C1 segment of cervical spinal cord (tissue), 14 donors: ENCODE data around the gene DDOST.

Experiments
- DNase-seq, 14 donors: peaks; one replicate each; lab custom pipeline; 2025; lab: John Stamatoyannopoulos, UW

The DDOST gene

DNA sequence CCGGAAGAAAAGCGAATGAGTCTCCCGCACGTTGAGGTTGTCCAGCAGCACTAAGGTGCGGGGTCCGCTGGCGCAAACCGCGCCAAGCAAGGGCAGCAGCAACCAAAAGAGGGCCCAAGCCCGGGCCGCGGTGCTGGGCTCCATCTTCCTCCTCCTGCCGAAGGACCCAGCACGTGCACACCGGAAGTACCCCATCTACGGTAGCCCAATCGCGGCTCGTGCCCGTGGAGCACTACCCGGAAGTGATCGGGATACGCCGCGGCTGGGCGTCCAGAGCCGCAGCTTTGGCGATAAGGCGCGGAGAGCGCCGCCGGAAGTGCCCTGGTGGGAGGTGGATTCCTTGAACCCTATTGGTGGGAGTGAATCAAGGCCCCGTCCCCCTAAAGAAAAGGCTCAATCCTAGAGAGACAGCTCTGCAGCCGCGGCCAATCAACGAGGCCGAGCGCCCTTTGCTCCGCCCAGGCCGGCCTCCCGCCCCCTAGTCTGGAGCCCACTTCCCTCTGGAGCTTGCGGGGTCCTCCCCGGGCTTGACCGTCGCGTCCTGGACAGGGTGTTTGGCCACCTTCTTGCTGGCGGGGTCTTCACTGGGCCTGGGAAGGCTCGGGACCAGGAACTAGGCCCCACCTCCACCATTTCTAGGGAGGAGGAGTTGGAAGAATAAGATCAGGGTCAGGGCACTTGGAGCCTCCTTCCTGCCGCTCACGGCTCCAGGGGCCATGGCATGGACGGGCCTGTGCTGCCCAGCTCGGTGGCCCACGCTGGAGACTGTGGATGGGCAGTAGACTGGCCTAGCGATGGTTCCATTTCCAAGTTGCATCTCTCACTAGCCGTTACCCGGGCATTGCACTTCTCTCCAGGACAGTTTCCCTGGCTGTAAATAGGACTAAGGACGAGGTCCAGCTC lies at the start of gene DDOST:
DDOST (minus strand) TSS at position 163 of the 903 bp plus-strand sequence; CDS start at position 144, 19 bp downstream.
- DNase-seq: peak; percentile 52 to 99 (median 95)

- DNase-seq: no peak
Measured at GRCh38 chr1:20710469-20711284, 49.5 kb upstream of the DDOST start.

DNA sequence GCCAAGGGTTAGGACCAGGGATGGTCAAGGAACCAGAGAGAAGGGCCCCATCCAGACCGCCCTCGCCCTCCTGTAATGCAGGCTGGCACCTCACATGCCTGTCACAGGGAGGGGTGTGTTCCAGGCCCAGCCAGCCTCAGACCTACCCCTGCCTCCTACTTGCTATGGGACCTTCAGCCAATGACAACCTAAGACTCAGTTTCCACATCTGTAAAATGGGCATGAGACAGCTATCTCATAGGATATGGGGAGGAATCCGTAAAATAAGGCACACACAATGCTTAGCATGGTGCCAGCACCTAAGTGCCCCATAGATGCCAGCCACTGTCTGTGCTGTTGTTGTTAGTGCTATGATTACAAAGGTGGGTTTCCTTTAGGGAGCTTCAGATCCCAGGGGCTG lies 48.7 kb upstream of the DDOST start:
- DNase-seq: no peak

DNA sequence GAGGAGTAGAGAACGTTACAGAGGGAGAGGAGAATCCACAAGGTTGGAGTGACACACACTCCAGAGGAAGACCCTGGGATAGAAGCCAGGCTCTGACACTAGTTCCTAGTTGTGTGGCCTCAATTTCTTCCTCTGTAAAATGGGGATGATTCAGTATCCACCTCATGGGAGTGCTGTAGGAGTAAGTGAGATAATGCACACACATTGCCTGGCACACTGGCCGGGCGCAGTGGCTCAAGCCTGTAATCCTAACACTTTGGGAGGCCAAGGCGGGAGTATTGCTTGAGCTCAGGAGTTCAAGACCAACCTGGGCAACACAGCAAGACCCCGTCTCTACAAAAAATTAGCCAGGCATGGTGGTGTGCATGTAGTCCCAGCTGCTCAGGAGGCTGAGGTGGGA lies 47.7 kb upstream of the DDOST start:
- no peak for DNase-seq

- no peak for DNase-seq
Measured at GRCh38 chr1:20708057-20708456, 46.9 kb upstream of the DDOST start.

DNA sequence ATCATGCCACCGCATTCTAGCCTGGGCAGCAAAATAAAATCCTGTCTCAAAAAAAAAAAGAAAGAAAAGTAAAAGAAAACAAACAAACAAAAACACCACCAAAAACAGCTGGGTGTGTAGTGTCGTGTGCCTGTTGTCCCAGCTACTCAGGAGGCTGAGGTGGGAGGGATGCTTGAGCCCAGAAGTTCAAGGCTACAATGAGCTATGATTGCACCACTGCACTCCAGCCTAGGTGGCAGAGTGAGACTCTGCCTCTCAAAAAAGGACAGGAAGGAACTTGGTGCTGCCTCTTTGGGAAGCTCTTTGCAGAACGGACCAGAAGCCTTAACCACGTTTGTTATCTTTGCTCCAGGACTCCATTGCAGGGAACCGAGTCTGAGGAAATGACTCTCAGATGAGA lies 45.7 kb upstream of the DDOST start:
- DNase-seq: no peak

- DNase-seq: no peak
Measured at GRCh38 chr1:20705203-20705755, 44.1 kb upstream of the DDOST start.

GRCh38 chr1:20704390-20705202 lies 43.4 kb upstream of the DDOST start:
- no peak for DNase-seq

- no peak for DNase-seq
Measured at GRCh38 chr1:20703124-20703756, 42.1 kb upstream of the DDOST start.

- no peak for DNase-seq
Measured at GRCh38 chr1:20702416-20702815, 41.2 kb upstream of the DDOST start.

DNA sequence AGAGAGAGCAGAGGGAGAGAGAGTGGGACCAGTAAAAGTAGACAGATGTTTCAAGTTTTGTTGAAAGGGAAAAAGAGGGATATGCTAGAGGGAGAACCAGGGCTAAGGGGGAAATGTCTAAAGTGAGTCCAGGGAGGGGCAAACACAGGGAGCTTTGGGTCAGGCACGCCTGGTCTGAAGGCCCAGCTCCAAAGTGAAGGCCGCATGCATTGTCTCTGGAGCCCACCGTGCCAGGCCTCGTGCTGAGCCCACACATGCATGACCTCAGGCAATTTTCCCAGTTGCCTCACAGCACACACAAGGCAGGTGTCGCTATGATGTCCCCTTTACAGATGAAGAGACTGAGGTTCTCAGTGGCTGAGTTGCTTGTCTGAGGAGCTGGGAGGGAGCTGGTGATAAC lies 40.7 kb upstream of the DDOST start:
- no peak for DNase-seq

DNA sequence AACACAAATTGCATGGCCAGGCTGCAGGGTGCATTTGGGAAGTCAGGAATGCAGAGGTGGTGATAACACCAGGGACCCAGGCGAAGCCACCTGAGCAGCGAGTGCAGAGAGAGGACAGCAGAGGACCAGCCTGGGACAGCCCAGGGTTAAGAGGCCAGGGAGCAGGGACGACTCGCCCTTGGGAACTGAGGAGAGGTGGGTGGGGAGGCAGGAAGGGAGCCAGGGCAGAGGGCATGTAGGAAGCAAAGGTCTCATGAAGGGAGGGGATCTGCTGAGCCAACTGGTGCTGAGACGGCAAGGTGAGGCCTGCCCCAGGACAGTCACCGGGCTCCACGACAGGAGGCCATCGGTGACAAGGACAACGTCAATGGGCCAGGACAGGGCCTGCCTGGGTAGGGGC lies 40.3 kb upstream of the DDOST start:
- DNase-seq: no peak

DNA sequence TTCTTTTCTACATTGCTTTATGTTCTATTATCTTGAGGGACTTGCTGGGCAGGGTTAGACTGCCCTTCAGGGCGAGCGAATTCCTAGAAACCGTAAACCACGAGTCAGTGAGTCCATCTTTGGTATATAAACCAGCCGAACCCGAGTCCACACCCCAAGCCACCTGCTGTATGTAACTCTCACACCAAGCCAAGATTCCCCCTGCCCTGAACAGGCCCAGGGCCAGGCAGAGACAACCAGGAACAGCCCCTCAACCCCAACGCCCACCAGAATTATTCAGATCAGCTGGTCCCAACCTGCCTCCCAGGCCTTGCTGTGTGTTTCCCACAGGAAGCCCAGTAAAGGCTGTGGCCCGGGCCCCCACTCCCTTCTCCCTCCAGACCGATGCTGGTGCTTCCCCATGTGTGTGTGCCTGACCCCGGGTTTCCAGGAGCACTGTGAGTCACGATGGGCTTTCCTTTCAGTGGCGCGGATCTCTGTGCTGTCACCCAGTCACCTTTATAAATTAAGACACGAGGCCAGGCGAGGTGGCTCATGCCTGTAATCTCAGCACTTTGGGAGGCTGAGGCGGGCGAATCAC lies 39.6 kb upstream of the DDOST start:
- no peak for DNase-seq

DNA sequence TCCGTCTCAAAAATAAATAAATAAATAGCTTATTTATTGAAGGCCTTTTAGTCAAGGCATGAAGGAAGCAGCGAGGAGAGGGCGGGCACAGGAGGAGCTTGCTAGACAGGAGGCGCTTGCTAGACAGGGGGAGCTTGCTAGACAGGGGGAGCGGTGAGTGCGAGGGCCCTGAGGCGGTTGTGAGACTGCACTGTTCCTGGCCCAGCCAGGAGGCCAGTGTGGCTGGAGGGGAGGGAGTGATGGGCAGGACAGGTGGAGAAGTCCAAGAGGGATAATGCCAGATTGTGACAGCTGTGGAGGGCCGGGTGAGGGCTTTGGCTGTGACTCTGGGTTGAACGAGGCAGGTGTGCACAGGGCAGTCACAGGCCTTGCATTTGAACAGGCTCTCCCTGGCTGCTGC lies 38.4 kb upstream of the DDOST start:
- no peak for DNase-seq

DNA sequence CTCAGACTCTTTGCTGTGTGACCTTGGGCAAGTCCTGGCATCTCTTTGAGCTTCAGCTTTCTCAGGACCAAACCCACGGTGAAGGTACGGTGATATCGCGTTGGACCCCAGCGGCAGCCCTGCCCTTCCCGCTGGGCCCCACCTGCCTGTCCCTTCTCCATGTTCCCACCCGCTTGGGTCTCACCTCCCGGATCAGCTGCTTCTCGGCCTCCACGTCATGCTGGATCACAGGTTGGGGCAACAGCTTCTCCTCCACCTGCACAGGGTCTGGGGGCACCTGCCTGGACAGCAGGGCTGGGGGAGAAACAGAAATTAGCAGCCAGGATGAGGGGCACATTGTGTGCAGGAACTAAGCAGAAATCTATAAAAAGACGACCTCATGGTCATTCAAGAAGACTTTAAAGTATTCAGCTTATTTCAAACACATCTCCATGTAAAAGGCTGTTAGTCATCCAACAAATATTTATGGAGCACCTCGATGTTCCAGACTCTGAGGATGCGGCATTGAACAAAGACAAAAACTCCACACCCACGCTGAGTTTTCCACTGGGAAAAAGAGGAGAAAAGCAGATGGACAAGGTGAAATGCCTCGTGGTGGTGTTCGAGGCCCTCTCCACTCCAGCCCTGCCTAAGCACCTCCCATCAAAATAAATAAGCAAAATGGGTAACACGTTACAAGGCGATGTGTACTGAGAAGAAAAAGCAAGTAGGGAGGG lies 37.2 kb upstream of the DDOST start:
- DNase-seq: no peak

- no peak for DNase-seq
Measured at GRCh38 chr1:20697563-20697962, 36.4 kb upstream of the DDOST start.

GRCh38 chr1:20696397-20697333 lies 35.5 kb upstream of the DDOST start:
- DNase-seq: peak; percentile 25 to 89 (median 75)

GRCh38 chr1:20695515-20695914 lies 34.3 kb upstream of the DDOST start:
- no peak for DNase-seq

DNA sequence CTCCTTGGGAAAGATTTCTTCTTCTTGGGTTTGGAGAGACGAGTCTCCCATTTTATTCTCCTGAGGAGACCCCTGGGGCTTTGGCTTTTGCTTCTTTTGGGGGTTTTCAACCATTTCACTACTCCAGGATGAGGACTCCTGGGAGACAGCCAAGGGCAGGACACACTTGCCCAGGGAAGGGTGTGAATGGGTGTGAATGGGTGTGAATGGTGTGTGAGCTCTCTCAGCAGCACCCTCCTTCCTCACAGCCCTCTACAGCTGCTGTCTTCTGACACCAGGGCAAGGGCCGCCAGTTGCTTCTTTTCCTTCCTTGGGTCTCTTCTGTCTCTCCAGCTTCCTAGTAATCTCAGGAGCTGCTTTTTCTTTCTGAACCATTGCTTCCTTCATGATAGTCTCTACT lies 32.5 kb upstream of the DDOST start:
- DNase-seq: no peak
